Liver (tissue), 9 donors: Measurements from ENCODE around the gene TSHZ2. TPM values are rescaled to one million over a fixed set of nuclear protein-coding genes. Genes with fewer than 3 reads are reported as not detected.

Experiments
- DNase-seq: peaks from one replicate; pipeline ENCODE4 v3.0.0-alpha.2; 2017; ENCODE audit warnings: low spot score
- H3K27ac ChIP-seq, 2 donors: one replicate each; pipeline ENCODE4 v1.7.0; 2013; ENCODE audit warnings: inconsistent platforms in 2 of 2, low read length in 2 of 2, control low read depth in 1 of 2, low read depth in 1 of 2, mild to moderate bottlenecking in 1 of 2
- H3K27me3 ChIP-seq, 4 donors: one replicate each; pipeline versions ENCODE4 v1.6.1 to v1.7.0; 2013; ENCODE audit warnings: low read length in 3 of 4, inconsistent platforms in 1 of 4, mild to moderate bottlenecking in 1 of 4, moderate library complexity in 1 of 4; ENCODE audit not compliant: control insufficient read depth in 4 of 4, insufficient read depth in 4 of 4
- H3K36me3 ChIP-seq, 4 donors: one replicate each; pipeline versions ENCODE4 v1.6.1 to v1.7.0; 2013; ENCODE audit warnings: low read length in 3 of 4, mild to moderate bottlenecking in 3 of 4, low read depth in 1 of 4, moderate library complexity in 1 of 4; ENCODE audit not compliant: control insufficient read depth in 4 of 4, insufficient read depth in 3 of 4
- H3K4me1 ChIP-seq, 4 donors: one replicate each; pipeline versions ENCODE4 v1.6.1 to v1.7.0; 2013; ENCODE audit warnings: low read length in 3 of 4, mild to moderate bottlenecking in 3 of 4, moderate library complexity in 1 of 4; ENCODE audit not compliant: control insufficient read depth in 4 of 4, insufficient read depth in 4 of 4
- H3K4me3 ChIP-seq, 3 donors: one replicate each; pipeline versions ENCODE4 v1.6.1 to v1.7.0; 2013; ENCODE audit warnings: low read length in 3 of 3, control low read depth in 1 of 3, low read depth in 1 of 3, mild to moderate bottlenecking in 1 of 3
- H3K9ac ChIP-seq, 2 donors: one replicate each; pipeline ENCODE4 v1.7.0; 2013; ENCODE audit warnings: low read length in 2 of 2, mild to moderate bottlenecking in 2 of 2, moderate library complexity in 2 of 2, control low read depth in 1 of 2, low read depth in 1 of 2
- H3K9me3 ChIP-seq, 4 donors: one replicate each; pipeline versions ENCODE4 v1.6.1 to v1.7.0; 2013; ENCODE audit warnings: low read length in 3 of 4; ENCODE audit not compliant: control insufficient read depth in 4 of 4
- EGR1 ChIP-seq, 2 donors: IDR thresholded peaks; 2 replicates each; pipeline ENCODE4 v1.6.1; 2016 to 2018; ENCODE audit warnings: antibody characterized with exemption in 2 of 2, low read depth in 2 of 2
- FOXA1 ChIP-seq: IDR thresholded peaks from 2 replicates; pipeline ENCODE4 v1.6.1; 2016; ENCODE audit warnings: antibody characterized with exemption
- FOXA2 ChIP-seq: IDR thresholded peaks from 2 replicates; pipeline ENCODE4 v1.6.1; 2016; ENCODE audit warnings: antibody characterized with exemption
- GABPA ChIP-seq, 2 donors: IDR thresholded peaks in 1 of 2; conservative IDR thresholded peaks in 1 of 2; 2 replicates each; pipeline ENCODE4 v1.6.1; 2016; ENCODE audit warnings: antibody characterized with exemption in 2 of 2, mild to moderate bottlenecking in 1 of 2, moderate library complexity in 1 of 2
- JUND ChIP-seq, 2 donors: IDR thresholded peaks; 2 replicates each; pipeline ENCODE4 v1.6.1; 2016; ENCODE audit warnings: antibody characterized with exemption in 2 of 2
- NR2F2 ChIP-seq: IDR thresholded peaks from 2 replicates; pipeline ENCODE4 v1.6.1; 2016; ENCODE audit warnings: antibody characterized with exemption
- RAD21 ChIP-seq, 2 donors: IDR thresholded peaks; 2 replicates each; pipeline ENCODE4 v1.6.1; 2016; ENCODE audit warnings: antibody characterized with exemption in 2 of 2, mild to moderate bottlenecking in 2 of 2
- RXRA ChIP-seq, 2 donors: IDR thresholded peaks; 2 replicates each; pipeline ENCODE4 v1.6.1; 2017 to 2018; ENCODE audit warnings: antibody characterized with exemption in 2 of 2, mild to moderate bottlenecking in 1 of 2
- SP1 ChIP-seq: IDR thresholded peaks from 2 replicates; pipeline ENCODE4 v1.6.1; 2018; ENCODE audit warnings: antibody characterized with exemption, mild to moderate bottlenecking
- YY1 ChIP-seq: IDR thresholded peaks from 2 replicates; pipeline ENCODE4 v1.6.1; 2016; ENCODE audit warnings: antibody characterized with exemption, mild to moderate bottlenecking
- WGBS: extraction: QIAGEN DNeasy Blood & Tissue Kit; methylation state at CpG from one replicate; pipeline ENCODE4 v1.1.7; 2013; 5-methylcytosine and 5-hydroxymethylcytosine counted together
- polyA plus RNA-seq, 2 donors: library from polyadenylated mRNA; stranded (reverse) in 1 of 2; unstranded in 1 of 2; fragments of 200-250 nt in 1 of 2; fragments of >200 nt in 1 of 2; fragmentation: Nextera tagmentation in 1 of 2; extraction: Ambion mirVana in 1 of 2; gene quantifications; one replicate each; pipeline versions ENCODE4 v1.2.1 to v1.2.3, GENCODE V29; 2013 to 2015
- total RNA-seq, 2 donors: library from RNA; depleted of rRNA; stranded (reverse); fragments of >200 nt; gene quantifications; one replicate each; pipeline ENCODE4 v1.2.3, GENCODE V29; 2014
- TF ChIP-seq, protein P1 (sequence below): IDR thresholded peaks from 2 replicates; pipeline ENCODE4 v1.6.1; 2016; ENCODE audit warnings: antibody characterized with exemption
- TF ChIP-seq, protein P2 (sequence below): fragments of 150-350 bp; IDR thresholded peaks from 2 replicates; pipeline ENCODE4 v1.5.1; 2017; ENCODE audit warnings: improper control_type of control experiment, low read depth, low read length; ENCODE audit not compliant: missing input control
- TF ChIP-seq, protein P3 (sequence below): IDR thresholded peaks from 2 replicates; pipeline ENCODE4 v1.6.1; 2016; ENCODE audit warnings: antibody characterized with exemption
- TF ChIP-seq, protein P4 (sequence below): IDR thresholded peaks from 2 replicates; pipeline ENCODE4 v1.6.1; 2016; ENCODE audit warnings: antibody characterized with exemption
- donor health status: healthy.
- donor health status: healthy.
- donor health status: healthy.
- donor health status: healthy.
- donor health status: healthy.

The TSHZ2 gene
- total and polyA plus RNA-seq, 4 donors: 2.9 to 11.3 (median 7.8) TPM

DNA sequence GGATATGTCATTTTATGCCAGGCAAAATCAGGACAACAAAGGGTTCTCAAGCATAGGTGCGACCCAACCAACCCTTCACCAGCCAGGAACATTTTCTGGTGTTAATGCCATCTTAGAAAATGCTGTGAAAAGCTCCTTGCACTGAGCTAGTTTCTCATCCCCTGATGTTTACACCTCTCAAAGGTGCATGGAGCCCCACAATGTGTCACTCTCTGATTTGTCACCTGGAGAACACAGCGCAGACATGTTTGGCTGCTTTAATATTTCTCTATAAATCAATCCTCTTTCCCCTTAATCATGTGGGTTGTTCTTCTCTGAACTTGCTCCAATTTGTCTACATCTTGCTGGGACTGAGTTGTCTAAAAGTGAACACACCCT lies 244.3 kb downstream of the TSHZ2 start:
- peak overlapping the region in 2 of 3 donors; percentile 14 to 51 for H3K4me3 ChIP-seq

DNA sequence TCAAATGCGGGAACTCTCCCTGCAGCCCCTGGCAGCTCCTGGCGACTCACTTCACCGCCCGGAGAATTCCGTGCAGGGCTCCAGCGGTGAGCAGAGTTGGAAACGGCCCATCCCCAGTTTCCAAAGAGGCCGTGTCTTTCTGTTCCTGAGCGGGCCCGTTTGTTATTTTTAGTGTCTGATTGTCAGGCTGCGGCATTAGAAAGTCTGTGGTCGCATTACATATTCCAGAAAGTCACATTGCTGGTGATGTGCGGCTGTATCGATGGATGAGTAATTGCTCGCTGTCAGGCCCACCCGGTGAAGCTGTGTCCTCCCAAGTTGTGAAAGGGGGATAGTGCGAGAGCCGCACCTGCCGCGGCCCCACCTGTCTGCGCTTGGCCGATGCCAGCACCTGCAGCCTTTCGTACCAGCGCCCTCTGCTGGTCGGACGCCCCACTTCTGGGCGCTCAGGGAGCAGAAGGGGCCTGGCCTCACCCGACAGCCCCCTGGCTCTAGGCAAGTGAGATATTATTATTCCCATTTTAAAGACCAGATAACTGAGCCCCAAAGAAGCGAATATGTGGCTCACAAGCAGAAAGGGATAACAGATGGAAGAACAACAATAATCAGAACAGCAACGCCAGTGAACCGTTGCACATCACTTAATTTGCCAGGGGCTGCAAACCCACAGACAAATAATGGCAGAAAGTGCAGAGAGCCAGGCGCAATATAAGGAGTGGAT lies 244.9 kb downstream of the TSHZ2 start:
- H3K27ac ChIP-seq: peak overlapping the region in 1 of 2 donors; percentile 20
- 15% methylated on average over 32 of the region's 32 CpGs for WGBS
- no peaks in the 10 kb centered on the region for H3K9me3 ChIP-seq
- DNase-seq: peak; percentile 84
- H3K4me3 ChIP-seq: peak overlapping the region; percentile 14 to 51 (median 42)
- TF ChIP-seq, protein P1, sequence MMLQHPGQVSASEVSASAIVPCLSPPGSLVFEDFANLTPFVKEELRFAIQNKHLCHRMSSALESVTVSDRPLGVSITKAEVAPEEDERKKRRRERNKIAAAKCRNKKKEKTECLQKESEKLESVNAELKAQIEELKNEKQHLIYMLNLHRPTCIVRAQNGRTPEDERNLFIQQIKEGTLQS: no peak
- TF ChIP-seq NR2F2 (no peak), FOXA2 (no peak), RAD21 (IDR thresholded peaks at IDR 0.05) (peak; percentile 91 to 96)
- TF ChIP-seq, protein P2, sequence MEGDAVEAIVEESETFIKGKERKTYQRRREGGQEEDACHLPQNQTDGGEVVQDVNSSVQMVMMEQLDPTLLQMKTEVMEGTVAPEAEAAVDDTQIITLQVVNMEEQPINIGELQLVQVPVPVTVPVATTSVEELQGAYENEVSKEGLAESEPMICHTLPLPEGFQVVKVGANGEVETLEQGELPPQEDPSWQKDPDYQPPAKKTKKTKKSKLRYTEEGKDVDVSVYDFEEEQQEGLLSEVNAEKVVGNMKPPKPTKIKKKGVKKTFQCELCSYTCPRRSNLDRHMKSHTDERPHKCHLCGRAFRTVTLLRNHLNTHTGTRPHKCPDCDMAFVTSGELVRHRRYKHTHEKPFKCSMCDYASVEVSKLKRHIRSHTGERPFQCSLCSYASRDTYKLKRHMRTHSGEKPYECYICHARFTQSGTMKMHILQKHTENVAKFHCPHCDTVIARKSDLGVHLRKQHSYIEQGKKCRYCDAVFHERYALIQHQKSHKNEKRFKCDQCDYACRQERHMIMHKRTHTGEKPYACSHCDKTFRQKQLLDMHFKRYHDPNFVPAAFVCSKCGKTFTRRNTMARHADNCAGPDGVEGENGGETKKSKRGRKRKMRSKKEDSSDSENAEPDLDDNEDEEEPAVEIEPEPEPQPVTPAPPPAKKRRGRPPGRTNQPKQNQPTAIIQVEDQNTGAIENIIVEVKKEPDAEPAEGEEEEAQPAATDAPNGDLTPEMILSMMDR: peak; percentile 77
- H3K9ac ChIP-seq: no peak overlapping the region
- peaks cover 0 to 8% (median 4%) of the 10 kb centered on the region in 4 donors for H3K4me1 ChIP-seq
- no peaks in the 10 kb centered on the region for H3K27me3 ChIP-seq
- H3K36me3 ChIP-seq: no peaks in the 10 kb centered on the region

More for the DNA sequence above, 244.3 kb downstream of the TSHZ2 start:
- Histone ChIP-seq H3K4me1 (peaks cover 2 to 8% (median 4%) of the 10 kb centered on the region in 4 donors), H3K27ac (peak overlapping the region in 1 of 2 donors; percentile 20), H3K9me3 (no peaks in the 10 kb centered on the region), H3K27me3 (no peaks in the 10 kb centered on the region), H3K9ac (no peak overlapping the region), H3K36me3 (no peaks in the 10 kb centered on the region)
- 96% methylated on average over 2 of the region's 2 CpGs for WGBS
- TF ChIP-seq, protein P3, sequence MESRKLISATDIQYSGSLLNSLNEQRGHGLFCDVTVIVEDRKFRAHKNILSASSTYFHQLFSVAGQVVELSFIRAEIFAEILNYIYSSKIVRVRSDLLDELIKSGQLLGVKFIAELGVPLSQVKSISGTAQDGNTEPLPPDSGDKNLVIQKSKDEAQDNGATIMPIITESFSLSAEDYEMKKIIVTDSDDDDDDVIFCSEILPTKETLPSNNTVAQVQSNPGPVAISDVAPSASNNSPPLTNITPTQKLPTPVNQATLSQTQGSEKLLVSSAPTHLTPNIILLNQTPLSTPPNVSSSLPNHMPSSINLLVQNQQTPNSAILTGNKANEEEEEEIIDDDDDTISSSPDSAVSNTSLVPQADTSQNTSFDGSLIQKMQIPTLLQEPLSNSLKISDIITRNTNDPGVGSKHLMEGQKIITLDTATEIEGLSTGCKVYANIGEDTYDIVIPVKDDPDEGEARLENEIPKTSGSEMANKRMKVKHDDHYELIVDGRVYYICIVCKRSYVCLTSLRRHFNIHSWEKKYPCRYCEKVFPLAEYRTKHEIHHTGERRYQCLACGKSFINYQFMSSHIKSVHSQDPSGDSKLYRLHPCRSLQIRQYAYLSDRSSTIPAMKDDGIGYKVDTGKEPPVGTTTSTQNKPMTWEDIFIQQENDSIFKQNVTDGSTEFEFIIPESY: no peak
- peak; percentile 2 for TF ChIP-seq YY1
- no peak for DNase-seq

DNA sequence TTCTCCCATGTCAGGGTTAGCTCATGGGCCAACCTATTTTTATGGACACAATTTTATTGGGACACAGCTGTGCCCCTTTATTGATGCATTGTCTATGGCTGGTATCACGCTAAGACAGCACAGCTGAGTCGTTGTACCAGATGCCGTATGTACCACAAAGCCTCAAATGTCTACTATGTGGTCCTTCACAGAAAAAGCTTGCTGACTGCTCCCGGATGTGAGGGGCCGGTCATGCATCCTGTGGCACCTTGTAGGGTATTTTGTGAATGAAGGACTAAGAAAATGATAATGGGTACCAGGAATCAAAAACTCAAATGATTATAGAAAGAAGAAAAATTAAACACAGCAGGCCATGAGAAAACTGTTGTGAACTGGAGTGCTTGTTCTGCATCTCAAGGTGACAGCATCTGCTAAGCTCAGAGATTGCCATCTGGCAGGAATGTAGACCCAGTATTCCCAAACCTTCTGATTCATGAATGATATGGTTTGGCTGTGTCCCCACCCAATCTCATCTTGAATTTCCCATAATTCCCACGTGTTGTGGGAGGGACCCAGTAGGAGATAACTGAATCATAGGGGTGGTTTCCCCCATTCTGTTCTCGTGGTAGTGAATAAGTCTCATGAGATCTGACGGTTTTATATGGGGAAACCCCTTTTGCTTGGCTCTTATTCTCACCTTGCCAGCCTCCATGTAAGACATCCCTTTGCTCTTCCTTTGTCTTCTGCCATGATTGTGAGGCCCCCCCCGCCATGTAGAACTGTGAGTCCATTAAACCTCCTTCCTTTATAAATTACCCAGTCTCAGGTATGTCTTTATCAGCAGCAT lies 248.5 kb downstream of the TSHZ2 start:
- Histone ChIP-seq H3K36me3 (no peaks in the 10 kb centered on the region), H3K4me1 (peaks cover 0 to 8% (median 4%) of the 10 kb centered on the region in 4 donors), H3K27me3 (no peaks in the 10 kb centered on the region), H3K27ac (no peak overlapping the region), H3K9ac (no peak overlapping the region), H3K9me3 (no peaks in the 10 kb centered on the region), H3K4me3 (no peak overlapping the region)
- 80% methylated on average over 9 of the region's 9 CpGs for WGBS
- no peak for DNase-seq
- TF ChIP-seq, protein P2: no peak
- no peak for TF ChIP-seq FOXA1
- no peak for TF ChIP-seq YY1
- TF ChIP-seq EGR1 (IDR thresholded peaks at IDR 0.05; ENCODE audit: low read depth in 2 of 2): no peak
- TF ChIP-seq RXRA (IDR thresholded peaks at IDR 0.05): no peak
- TF ChIP-seq RAD21 (IDR thresholded peaks at IDR 0.05): no peak
- TF ChIP-seq SP1: no peak
- no peak for TF ChIP-seq JUND (IDR thresholded peaks at IDR 0.05)
- TF ChIP-seq GABPA (IDR thresholded peaks at IDR 0.05 in 1 of 2, conservative IDR thresholded peaks at IDR 0.05 in 1 of 2): no peak
- TF ChIP-seq FOXA2: no peak
- TF ChIP-seq, protein P1: no peak
- TF ChIP-seq, protein P4, sequence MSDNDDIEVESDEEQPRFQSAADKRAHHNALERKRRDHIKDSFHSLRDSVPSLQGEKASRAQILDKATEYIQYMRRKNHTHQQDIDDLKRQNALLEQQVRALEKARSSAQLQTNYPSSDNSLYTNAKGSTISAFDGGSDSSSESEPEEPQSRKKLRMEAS: no peak
- TF ChIP-seq, protein P3: no peak
